8988T (cell line): ENCODE data around the gene RBMS1.

Experiments used
- DNase-seq: peaks from one replicate; pipeline ENCODE4 v3.0.0; 2011

RBMS1 gene

DNA sequence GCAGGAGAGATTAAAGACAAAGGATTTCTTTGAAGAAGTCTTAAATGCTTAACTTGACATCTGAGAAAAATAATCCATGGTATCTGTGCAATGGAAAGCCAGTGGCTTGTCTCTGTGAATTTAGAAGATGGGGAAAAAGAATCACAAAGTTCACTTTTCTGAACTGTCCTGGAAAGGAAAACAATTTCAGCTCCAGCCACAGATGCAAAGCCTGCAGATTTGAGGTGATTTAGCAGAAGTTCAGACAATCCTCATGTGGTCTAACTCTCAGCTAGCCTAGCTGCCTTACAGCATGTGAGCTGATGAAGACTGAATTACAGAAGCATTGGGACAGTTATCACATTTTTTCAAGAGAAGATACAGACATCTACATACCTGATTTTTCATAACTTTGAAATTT, 166.8 kb downstream of the RBMS1 start:
- DNase-seq, result no peak

DNA sequence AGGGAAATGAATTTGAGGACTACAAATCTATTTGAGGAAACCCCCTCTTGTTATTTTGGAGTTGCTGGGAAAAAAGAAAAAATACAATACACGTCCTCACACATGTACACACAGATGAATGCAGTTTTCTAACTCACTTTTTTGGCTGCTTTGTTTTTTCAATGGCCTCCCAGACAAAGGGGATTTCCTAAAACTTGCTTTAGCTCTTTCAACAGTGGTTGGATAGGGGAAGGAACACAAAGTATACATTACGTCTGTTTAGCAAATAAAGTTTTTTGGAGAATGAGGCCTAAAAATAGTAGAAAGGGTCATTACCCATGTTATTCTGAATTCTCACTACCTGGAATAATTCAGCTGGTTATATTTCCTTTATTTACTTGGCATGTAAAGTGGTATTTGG, 168.2 kb downstream of the RBMS1 start:
- DNase-seq, result no peak

DNA sequence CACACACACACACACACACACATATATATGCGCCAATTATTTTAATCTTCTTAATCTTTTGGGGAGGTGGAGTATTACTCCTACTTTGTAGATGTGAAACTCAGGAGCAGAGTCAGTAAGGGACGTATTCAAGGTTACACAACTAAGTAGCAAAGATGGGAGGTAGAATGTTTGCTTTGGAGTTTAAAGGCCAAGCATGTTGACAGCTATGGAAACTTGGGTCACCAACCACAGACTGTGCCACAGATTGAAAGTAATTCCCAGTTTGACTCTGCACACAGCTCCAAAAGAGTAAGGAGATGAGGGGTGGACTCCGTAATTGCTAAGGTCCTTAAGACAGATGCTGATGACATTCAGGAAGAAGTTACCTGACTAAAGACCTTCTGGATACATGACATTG, 168.7 kb downstream of the RBMS1 start:
- DNase-seq, result no peak

DNA sequence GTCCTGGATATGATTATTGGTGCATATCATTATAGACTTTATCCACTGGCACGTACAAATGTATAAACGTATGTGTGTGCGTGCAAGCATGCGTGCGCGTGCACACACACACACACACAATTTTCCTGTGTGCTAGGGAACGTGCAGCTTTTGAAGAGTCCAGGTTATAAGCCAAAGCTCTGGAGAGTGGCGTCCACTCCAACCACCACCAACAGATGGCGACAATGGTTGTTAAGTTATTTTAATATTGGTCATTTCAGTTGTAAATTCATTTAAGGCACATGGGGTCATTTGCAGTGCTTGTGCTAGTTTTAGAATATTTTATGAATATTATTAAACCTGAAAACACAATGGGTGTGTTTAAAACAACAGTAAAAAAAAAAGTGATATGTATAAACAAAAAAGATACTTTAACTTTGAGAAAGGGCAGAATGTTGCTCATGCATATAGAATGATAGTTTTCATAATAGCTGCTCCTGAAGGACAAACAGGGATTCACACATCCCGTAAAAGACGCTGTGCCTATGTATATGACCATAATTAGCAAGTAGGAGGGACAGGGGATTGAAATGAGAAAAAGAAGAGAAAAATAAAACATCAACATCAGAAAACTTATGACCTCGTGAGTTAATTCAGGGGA, 169.3 kb downstream of the RBMS1 start:
- no peak for DNase-seq

DNA sequence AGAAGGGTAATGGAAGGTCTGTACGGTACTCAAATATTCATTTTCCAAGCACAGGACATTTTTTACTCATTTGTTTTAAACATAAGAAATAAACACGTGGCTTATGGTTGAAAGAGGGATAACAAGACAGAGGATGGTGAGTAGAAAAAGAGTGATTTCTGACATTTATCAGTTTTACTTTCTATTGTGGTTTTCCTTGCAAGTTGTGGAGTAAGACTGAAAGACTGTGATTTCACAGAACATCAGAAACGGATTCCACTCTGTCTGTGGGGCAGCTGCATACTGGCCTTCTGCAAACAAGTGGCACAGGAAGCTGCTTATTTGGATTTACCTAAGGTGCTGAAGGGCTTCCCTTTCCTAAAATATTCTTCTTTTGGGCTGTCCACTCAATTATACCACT, 171.3 kb downstream of the RBMS1 start:
- DNase-seq, result no peak

DNA sequence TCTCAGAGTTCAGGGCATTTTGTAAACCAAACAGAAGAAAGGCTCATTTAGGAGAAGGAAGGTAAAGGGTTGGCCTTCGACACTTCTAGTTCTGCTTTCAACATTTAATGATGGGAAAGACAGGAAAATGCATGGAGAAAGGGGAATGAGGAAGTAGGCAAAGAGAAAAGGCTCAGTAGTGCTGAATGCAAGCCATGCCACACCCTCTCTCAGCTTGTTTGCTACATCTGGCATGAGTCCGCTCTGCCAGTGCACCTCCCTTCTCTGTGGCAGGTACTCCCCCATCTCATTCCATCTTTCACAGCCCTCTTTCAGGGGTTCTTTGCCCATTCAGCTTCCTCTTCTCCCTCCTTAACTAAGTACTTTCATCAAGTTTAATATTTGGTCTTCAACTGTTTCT, 172.6 kb downstream of the RBMS1 start:
- no peak for DNase-seq

DNA sequence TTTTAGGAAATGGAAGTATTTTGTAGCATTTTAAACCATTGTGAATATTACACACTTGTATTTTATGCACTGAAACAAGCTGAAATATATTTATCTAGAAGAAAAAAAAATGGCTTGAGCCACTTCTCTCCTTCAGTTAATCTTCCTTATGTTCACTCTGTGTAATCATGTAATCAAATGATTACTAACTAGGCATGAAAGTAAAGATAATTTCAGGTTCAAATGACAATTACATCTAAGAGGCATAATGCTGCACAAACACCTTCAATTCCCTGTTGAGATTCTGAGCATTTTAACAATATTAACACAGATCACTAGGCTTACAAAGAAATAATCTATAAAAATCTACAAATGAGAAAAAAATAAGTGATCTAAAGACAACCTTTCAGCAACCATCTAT, 173.9 kb downstream of the RBMS1 start:
- no peak for DNase-seq

DNA sequence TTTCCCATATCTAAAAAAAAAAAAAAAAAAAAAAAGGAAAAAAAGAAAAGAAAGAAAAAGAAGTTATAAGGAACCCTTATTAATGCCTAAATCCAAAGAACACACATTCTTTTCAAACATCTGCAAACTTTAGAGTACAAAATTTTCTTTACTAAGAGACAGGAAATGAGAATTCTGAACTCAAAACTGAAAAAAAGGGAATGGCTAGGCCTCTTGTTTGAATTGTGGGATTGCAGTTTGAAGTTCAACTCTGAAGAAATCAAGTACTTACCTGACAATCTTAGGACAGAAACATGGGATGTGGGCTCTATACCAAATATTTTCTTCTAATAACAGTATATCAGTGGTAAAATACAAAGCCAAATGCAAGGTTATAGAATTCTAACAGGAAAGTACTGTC, 175.4 kb downstream of the RBMS1 start:
- no peak for DNase-seq

DNA sequence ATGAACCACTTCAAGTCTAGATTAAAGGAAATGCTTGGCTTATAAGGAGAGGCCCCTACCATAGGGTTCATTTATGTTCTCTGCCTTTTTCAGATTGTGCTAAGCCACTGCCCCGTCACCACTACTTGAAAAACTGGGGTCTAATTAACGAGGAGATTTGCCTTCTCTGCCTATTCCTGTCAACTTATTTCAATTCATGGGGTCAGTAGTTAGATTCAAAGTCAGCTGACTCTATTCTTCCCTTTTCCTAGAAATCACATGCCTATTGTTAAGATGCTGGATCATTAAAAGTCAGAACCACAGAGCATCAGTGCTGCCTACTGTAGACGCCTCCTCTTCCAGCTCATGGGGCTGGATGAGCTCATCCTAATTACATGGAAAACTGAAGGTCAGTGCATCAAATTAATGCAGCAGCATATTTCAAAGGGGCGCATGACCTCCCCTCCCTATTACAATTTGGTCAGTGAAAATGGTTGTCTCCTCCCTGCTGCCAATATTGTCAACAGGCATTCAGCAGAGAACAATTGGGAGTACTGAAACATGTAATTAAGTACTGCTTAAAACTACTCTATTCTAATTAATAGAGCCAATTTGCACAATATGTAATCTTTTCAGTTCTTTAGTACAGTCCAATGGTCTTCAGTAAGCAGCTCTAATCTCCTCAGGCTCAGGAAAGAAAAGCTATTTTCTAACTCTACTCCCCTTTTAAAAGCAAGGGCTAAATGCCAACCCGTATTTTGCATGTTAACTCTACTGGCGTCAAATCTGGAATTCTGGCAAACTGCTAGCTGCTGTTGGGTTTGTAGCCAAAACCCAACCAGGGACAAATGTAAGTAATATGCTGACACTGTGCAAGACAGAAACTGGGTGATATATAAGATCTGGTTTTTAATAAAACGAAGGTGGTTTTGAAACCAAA, 176.2 kb downstream of the RBMS1 start:
- DNase-seq, result no peak

DNA sequence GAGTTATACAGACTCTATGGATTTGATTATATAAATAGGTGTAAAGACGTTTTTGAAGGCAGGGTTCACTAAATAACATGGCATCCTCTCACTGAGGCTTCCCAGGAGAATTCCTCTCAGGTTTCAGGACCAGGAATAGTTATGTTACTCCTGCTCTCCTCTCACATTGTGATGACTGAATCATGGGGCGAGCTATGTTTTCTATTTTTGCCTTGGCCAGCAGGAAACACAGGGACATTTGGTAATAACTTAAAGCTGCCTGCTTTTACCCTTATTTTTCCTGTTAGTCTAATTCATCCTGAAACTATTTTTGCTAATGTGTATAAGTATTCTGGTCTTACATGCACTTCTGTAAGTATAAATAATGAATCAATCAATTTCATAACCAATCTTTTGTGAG, 178.3 kb downstream of the RBMS1 start:
- DNase-seq, result no peak

DNA sequence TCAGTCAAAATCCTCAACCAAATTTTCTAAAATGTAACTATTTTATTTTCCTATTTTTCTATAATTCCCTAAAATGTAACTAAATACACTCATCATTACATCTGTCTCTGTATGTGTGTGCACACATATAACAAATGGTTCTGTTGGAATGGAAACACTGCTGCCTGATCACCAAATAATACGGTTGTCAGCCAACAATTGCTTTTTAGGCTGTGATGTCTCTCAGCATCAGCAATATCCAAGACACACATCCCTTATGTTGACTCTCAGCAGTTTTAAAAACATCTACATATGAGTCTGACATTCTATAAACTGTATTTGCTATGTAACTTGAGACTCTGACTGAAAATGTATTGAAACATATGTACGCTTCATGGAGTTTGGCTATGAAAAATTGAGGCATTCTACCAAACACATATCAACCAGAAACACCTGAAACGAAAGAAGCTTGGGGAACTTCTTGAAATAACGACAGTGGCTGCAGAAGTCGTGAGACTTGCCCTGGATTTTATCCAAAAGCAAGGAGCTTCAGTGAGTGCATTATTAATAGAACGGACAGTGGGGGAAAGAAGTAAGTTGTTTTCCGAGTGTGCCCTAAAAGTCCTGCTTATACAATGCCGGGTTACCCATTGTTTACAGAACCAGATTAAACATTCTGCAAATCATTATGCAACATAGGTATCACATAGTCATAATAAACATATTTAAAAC, 183.3 kb downstream of the RBMS1 start:
- no peak for DNase-seq

DNA sequence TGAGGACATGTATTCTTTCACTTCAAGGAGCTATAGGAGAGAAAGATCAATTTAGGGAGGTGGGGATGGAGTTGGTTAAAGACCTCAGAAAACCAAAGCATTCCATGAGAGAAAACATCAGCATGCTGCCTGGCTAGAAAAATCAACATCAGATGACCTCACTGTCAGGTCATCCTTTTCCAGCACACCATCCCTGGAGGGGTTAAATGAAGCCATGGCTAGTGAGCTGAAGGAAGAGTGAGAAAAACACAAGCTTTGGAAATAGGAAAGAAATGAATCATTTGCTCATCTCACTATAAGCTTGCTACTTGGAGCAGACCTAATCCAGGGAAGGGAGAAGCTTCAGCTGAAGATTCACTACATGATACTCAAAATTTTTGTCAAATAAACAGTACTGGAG, 184.0 kb downstream of the RBMS1 start:
- no peak for DNase-seq

DNA sequence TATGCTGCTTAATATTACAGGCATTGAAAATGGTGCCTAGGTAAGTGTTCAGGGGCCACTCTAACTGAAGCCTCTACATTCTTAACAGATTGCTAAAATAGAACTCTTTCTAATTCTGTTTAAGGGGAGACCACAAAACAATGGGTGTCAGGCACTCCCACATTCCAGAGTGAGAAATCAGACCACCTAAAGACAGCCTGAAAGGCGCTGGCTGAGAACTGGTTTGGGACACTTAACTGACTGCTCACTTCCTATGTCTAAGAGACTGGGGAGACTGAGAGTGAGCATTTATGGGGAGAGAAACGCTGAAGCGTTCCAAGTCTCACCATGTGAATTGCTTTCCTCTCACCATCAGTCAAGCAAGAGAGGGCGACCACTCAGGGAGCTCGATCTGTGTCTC, 184.7 kb downstream of the RBMS1 start:
- no peak for DNase-seq

DNA sequence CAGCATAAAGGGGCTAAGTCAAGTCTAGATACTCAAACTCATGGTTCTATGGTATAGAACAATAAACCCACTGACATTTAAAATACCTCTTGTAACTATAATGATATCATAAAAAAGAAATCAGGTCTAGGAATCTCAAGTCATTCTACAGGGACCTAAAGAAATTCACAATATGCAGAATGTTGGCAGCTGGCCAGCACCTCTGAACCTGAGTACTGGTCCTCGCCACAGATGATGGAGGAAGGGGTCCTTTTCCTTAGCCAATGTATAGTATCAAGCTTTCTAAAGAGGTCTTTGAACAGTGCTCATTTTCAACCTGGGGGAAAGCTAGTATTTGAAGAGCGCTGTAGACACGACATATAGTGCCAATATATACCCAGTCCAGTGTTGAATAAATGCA, 185.1 kb downstream of the RBMS1 start:
- DNase-seq, result no peak

DNA sequence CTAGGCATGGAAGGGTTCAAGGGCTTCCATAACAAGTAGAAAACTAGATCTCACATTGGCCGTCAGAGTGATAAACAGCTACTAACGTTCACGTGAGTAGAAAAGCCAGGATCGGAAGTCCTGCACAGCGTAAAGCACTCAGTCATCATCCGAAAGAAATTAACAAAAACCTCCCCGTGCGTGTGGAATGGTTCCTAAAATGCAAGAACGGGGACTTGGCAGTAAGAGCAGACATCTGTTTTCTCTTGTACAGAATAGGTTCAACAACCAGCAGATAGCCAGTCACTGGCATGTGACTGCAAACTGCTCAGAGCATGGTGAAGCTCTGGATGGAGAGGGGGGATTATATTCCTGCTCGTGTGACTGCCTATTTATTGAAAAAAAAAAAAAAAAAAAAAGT, 186.6 kb downstream of the RBMS1 start:
- DNase-seq, result no peak

DNA sequence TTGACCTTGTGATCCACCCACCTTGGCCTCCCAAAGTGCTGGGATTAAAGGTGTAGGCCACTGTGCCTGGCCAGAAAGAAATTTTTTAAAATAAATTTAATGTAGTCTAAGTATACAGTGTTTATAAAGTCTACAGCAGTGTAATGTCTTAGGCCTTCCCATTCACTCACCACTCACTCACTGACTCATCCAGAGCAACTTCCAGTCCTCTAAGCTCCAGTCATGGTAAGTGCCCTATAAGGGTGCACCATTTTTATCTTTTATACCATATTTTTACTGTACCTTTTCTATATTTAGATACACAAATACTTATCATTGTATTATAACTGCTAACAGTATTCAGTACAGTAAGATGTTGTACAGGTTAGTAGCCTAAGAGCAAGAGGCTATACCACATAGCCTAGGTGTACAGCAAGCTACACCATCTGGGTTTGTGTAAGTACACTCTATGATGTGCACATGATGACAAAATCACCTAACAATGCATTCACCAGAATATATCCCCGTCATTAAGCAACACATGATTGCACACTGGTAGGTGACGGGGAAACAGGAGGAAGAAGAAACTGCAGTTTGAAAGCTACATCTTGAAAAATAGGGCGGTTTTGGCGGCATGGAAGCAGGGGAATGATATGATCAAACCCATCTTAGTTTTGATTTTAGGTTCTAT, 188.4 kb downstream of the RBMS1 start:
- DNase-seq, result no peak

DNA sequence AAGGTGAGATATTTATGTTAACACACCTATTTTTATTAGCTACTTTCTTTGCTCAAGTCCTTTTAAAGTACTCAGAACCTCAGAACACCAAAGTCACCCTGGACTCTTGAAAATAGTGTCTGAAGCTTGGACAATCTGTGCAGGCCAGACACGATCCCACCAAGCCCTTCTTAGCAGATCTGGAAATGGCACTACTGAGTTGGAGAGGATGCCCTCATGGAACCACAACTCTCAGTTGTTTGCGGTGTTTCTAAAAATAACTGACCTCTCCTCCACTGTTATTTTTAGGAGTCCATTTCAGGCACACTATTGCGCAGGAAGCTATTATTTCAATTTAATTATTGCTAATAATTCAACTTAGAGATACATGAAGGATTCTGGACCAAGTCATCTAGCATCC, 190.1 kb downstream of the RBMS1 start:
- no peak for DNase-seq

DNA sequence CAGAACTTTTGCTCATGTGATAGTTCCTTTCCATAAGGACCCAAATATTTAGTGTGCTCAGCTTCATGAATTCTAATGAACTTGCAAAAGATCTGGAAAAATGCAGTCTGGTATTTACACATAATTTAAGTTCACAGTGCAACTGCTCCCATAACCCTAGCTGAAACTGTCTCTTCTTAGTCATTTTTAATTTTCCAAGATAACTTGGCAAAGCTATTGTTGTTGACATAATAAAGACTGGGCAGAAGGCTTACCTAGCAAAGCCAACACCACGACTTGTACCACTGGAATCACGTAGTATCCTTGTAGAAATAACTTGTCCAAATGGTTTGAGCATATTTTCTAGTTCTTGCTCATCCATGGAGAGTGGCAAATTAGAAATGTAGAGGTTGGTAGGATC, 190.5 kb downstream of the RBMS1 start:
- DNase-seq, result no peak

DNA sequence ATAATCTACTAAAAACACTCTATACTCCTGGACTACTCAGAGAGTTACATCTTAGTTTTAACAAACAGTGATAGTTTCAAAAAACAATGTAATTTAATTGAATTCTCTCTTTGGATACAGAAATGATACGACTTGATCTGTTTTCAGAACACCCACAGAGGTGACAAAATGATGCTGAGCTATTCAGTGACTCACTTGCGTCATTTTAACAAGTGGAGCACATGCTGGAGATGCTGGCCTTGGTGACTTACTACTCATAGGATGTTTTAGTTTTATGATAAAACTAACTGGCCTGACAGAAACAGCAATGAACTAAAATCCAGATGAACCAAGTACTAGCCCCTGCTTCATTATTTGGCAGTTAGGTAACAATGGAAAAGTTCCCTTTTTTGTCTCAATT, 192.2 kb downstream of the RBMS1 start:
- DNase-seq, result no peak

DNA sequence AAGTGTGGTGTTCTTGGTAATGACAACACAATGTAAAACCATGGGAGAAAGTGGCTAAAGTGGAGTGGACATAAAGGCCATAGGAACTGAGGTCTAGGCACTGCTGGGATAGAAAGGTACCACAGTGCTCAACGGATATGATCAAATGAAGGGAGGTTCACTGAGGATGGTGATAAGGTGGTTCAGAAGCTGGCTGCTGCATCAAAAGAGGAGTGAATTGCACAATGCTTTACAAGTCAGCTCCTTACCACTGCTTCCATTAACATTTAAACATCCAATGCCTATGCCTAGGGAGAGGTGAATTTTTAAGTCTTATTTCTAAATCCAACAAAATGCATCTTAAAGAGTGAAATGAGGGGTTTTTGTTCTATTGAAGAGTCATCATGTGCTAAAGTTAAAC, 193.4 kb downstream of the RBMS1 start:
- DNase-seq, result no peak

DNA sequence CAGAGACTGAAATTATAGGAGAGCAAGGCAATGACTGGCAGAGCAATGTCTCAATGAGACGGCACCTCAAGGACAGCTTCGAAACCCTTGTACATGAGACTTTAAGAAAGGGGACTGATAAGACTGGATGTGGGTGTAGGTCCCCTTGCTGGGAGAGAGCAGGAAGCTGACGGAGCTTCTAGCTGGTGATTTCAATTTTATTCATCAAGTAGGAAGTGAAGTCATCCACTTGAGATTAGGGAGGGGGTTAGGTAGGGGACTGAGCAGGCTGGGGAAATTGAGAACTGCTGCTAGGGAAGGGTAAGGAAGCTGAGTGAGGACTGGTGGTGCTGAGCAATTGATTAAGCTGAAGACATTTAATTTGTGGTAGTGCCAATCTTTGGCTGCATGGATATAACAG, 194.1 kb downstream of the RBMS1 start:
- no peak for DNase-seq

DNA sequence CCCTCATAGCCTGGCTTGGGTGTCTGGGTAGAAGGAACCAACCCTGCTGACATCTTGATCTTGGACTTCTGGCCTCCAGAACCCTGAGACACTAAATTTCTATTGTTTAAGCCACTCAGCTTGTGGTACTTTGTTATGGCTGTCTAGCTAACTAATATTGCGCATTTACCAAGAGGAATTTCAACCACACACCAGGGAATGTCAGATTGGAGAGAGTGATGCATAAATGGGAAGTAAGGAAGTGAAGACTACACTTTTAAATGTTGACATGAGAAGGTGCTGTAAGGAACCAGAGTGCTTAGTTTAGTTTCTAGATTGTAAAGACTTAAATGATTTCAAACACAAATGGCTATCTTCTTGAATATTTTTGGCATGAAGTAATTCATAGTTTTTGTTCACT, 194.6 kb downstream of the RBMS1 start:
- DNase-seq, result no peak

DNA sequence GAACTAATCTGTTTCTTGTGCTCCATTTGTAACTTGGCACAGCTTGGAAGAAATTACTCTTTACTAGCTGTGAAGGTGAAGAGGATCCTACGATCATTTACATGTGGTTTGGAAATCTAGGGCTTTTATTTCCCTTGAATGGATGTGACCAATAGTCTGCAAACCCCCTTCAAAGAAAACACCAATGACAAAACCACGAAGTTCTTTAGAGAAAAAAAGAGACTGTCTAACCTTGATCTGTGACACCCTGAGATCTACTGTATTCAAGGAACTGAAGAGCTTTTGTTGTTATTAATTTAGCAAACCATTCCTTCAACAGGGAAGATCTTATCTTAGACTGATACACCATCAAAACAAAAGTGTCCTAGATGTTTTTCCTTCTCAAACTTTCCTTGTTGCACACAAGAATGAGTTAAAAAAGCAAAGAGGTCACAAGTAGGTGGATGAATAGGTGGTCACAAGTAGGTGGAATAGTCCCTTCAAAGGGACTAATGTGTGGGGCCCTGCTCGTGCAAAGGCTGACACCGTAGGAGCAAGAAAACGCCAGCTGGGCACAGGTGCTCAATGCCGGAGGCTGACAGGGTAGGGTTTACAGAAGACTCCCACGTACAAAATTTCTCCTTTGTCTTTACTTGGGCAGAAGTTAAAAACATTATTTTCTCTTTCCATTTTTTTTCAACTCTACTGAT, 197.9 kb downstream of the RBMS1 start:
- no peak for DNase-seq
